Endothelial cell of umbilical vein (primary cell): ENCODE data around the gene ZNF618. TPM values are rescaled to one million over a fixed set of nuclear protein-coding genes. Genes with fewer than 3 reads are reported as not detected.

ENCODE experiments used
- BruUV-seq: library from RNA; stranded (reverse); fragments of 400-500 nt; replicated peaks from 2 replicates; lab custom pipeline; 2021; lab: Mats Ljungman, UMichigan
- CTCF ChIA-PET: fragments of 300-600, 350-600 bp; sonication (Branson Sonifier 250); formaldehyde crosslinking; loops from one replicate; lab custom pipeline; 2021; ENCODE audit warnings: antibody characterized with exemption, inconsistent platforms; lab: Charles Lee
- POLR2A ChIA-PET: fragments of 300-600, 350-600 bp; sonication (Branson Sonifier 250); formaldehyde crosslinking; loops from one replicate; lab custom pipeline; 2021; ENCODE audit warnings: antibody characterized with exemption, inconsistent platforms; lab: Charles Lee
- DNase-seq: peaks from one replicate; pipeline ENCODE4 v3.0.0-alpha.2; 2011; ENCODE audit warnings: low read depth, low spot score
- FAIRE-seq: peaks from 2 replicates; lab custom pipeline; 2011; peaks lifted over from hg19 to GRCh38; lab: Jason Lieb, UNC
- H2AFZ ChIP-seq: 2 replicates; pipeline ENCODE4 v1.6.0; 2012; ENCODE audit warnings: low read depth, low read length, control low read depth, inconsistent platforms
- H3K27ac ChIP-seq: 2 replicates; pipeline ENCODE4 v1.5.1; 2011; ENCODE audit warnings: low read depth, mild to moderate bottlenecking, control low read depth, low read length, moderate library complexity; ENCODE audit not compliant: insufficient read depth
- H3K27me3 ChIP-seq, 2 experiments: 2 replicates each; pipeline versions ENCODE4 v1.6.0 to v1.6.1; 2011; ENCODE audit warnings: low read length in 2 of 2, mixed read lengths in 1 of 2; ENCODE audit not compliant: control insufficient read depth in 2 of 2, insufficient read depth in 2 of 2
- H3K36me3 ChIP-seq, 2 experiments: 2 replicates in 1 of 2; 3 replicates in 1 of 2; pipeline ENCODE4 v1.5.1; 2011; ENCODE audit warnings: low read length in 2 of 2, mild to moderate bottlenecking in 1 of 2, moderate library complexity in 1 of 2; ENCODE audit not compliant: control insufficient read depth in 2 of 2, insufficient read depth in 2 of 2; ENCODE audit errors: extremely low read depth in 1 of 2
- H3K4me1 ChIP-seq: 3 replicates; pipeline ENCODE4 v1.5.1; 2011; ENCODE audit warnings: mild to moderate bottlenecking, low read length; ENCODE audit not compliant: control insufficient read depth, insufficient read depth; ENCODE audit errors: extremely low read depth
- H3K4me2 ChIP-seq: 2 replicates; pipeline ENCODE4 v1.6.1; 2011; ENCODE audit warnings: low read length, control low read depth, mixed read lengths; ENCODE audit not compliant: insufficient read depth
- H3K4me3 ChIP-seq, 3 experiments: fragments of 200-600 bp in 1 of 3; sonication (generic), shearing (Covaris generic) in 1 of 3; replicated peaks in 1 of 3; 2 replicates each; pipeline ENCODE4 v1.5.1; 2011 to 2016; ENCODE audit warnings: control low read depth in 3 of 3, low read length in 3 of 3, mild to moderate bottlenecking in 2 of 3, inconsistent platforms in 1 of 3, low read depth in 1 of 3, moderate library complexity in 1 of 3; ENCODE audit not compliant: insufficient read depth in 1 of 3
- H3K79me2 ChIP-seq: 2 replicates; pipeline ENCODE4 v1.6.0; 2012; ENCODE audit warnings: low read length, inconsistent platforms; ENCODE audit not compliant: control insufficient read depth, insufficient read depth
- H3K9ac ChIP-seq: replicated peaks from 2 replicates; pipeline ENCODE3; 2011; ENCODE audit warnings: low read length, control low read depth; ENCODE audit not compliant: insufficient read depth; ENCODE audit errors: extremely low read depth
- H3K9me1 ChIP-seq: replicated peaks from 3 replicates; pipeline ENCODE4 v1.6.0; 2011; ENCODE audit warnings: mild to moderate bottlenecking, low read length; ENCODE audit not compliant: control insufficient read depth, insufficient read depth; ENCODE audit errors: extremely low read depth
- H3K9me3 ChIP-seq: replicated peaks from 2 replicates; pipeline ENCODE4 v1.5.1; 2012; ENCODE audit warnings: low read length, inconsistent platforms; ENCODE audit not compliant: control insufficient read depth, insufficient read depth
- H4K20me1 ChIP-seq: replicated peaks from 2 replicates; pipeline ENCODE3; 2011; ENCODE audit warnings: mild to moderate bottlenecking, low read length; ENCODE audit not compliant: control insufficient read depth, insufficient read depth; ENCODE audit errors: extremely low read depth
- EZH2 ChIP-seq: IDR thresholded peaks from 2 replicates; pipeline ENCODE4 v1.6.1; 2012; ENCODE audit warnings: borderline replicate concordance, low read depth, mild to moderate bottlenecking, moderate library complexity, low read length, inconsistent platforms; ENCODE audit not compliant: severe bottlenecking
- FOS ChIP-seq: IDR thresholded peaks from 2 replicates; pipeline ENCODE4 v1.6.1; 2011; ENCODE audit warnings: mild to moderate bottlenecking, low read length, moderate library complexity, borderline replicate concordance; ENCODE audit not compliant: insufficient read depth
- GATA2 ChIP-seq: IDR thresholded peaks from 2 replicates; pipeline ENCODE4 v1.7.0; 2011; ENCODE audit warnings: low read depth, mild to moderate bottlenecking, moderate library complexity, mixed read lengths, low read length; ENCODE audit not compliant: insufficient read length, insufficient read depth
- JUN ChIP-seq: IDR thresholded peaks from 2 replicates; pipeline ENCODE4 v1.6.1; 2011; ENCODE audit warnings: borderline replicate concordance, low read depth; ENCODE audit not compliant: insufficient read length, insufficient read depth
- MYC ChIP-seq: IDR thresholded peaks from one replicate; pipeline ENCODE4 v1.6.1; 2011; ENCODE audit warnings: mild to moderate bottlenecking, low read depth, low read length
- POLR2A ChIP-seq: IDR thresholded peaks from 2 replicates; pipeline ENCODE4 v1.6.1; 2012; ENCODE audit warnings: low read depth, mild to moderate bottlenecking, control low read depth, low read length
- POLR2AphosphoS5 ChIP-seq: IDR thresholded peaks from 2 replicates; pipeline ENCODE4 v1.6.1; 2012; ENCODE audit warnings: low read depth, mild to moderate bottlenecking, control low read depth, low read length, moderate library complexity; ENCODE audit not compliant: insufficient read depth
- dilution Hi-C: fragments of 300-500 bp; cut with MboI; formaldehyde crosslinking; loops from one replicate; pipeline ENCODE4 v1.15.0; 2019; ENCODE audit warnings: low sequenced_read_pairs; ENCODE audit not compliant: extremely low pct_ligation_motif_present
- intact Hi-C: fragments of 100-400 bp; cut with micrococcal nuclease; formaldehyde crosslinking; loops from one replicate; pipeline ENCODE4 v1.10.0; 2022
- polyA plus RNA-seq, 4 experiments: library from polyadenylated mRNA; depleted of rRNA in 3 of 4; stranded (reverse) in 3 of 4; unstranded in 1 of 4; fragments of >200 nt; gene quantifications; 2 replicates each; pipeline versions ENCODE4 v1.2.1 to v1.2.3, GENCODE V29; 2011 to 2012; ENCODE audit warnings: missing spikeins in 1 of 4
- total RNA-seq: library from RNA; stranded (reverse); gene quantifications from 2 replicates; pipeline ENCODE4 v1.2.3, GENCODE V29; 2021
- TF ChIP-seq, protein P1 (sequence below): IDR thresholded peaks from 2 replicates; pipeline ENCODE4 v1.6.1; 2011; ENCODE audit not compliant: insufficient read depth, insufficient read length
- TF ChIP-seq, protein P2 (sequence below), 2 donors: IDR thresholded peaks; 1 replicate in 1 of 2; 2 replicates in 1 of 2; pipeline ENCODE4 v1.5.1; 2011; ENCODE audit warnings: low read length in 2 of 2, mild to moderate bottlenecking in 2 of 2, moderate library complexity in 2 of 2, control low read depth in 1 of 2, inconsistent platforms in 1 of 2, low read depth in 1 of 2; ENCODE audit not compliant: insufficient read depth in 1 of 2; ENCODE audit errors: extremely low read depth in 1 of 2

Gene ZNF618
- total and polyA plus RNA-seq, 2 donors (not counting 3 experiments of a cell fraction or from before 2014, with no cell fraction given), result 22.6 to 80.3 TPM

DNA sequence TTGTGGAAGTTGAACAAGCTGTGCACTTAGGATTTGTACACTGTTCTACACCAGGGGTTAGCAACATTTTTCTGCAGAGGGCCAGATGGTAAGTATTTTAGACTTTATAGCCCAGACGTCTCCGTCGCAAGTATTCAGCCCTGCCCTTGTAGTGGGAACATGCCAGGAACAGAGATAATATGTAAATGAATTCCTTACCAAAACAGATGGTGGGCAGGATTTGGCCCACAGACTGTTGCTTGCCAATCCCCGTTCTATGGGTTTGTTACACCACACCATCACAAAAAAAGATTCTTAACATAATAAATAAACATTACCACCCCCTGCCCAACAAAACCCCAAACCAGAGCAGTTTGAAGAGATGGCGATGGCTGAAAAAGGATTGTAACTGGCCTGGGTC lies 127.6 kb downstream of the ZNF618 start:
- Histone ChIP-seq H3K4me1 (peaks cover 24% of the 10 kb centered on the region), H2AFZ (no peak overlapping the region), H3K27me3 (no peaks in the 10 kb centered on the region), H3K9ac (peak overlapping the region; percentile 26), H3K36me3 (peaks cover 17 to 46% of the 10 kb centered on the region in 2 experiments), H3K9me1 (no peaks in the 10 kb centered on the region), H3K9me3 (no peaks in the 10 kb centered on the region), H3K27ac (peak overlapping the region; percentile 75), H3K4me3 (no peak overlapping the region), H4K20me1 (no peaks in the 10 kb centered on the region), H3K79me2 (no peaks in the 10 kb centered on the region), H3K4me2 (peak overlapping the region; percentile 12)
- ChIA-PET CTCF (interaction anchor here (1.2 to 2.4 kb wide), 6 partner anchors 9 to 267 kb away, joined by 4 to 22 read pairs (median 4); no protein-coding TSS in a partner anchor), POLR2A (no interaction called here)
- TF ChIP-seq, protein P1, sequence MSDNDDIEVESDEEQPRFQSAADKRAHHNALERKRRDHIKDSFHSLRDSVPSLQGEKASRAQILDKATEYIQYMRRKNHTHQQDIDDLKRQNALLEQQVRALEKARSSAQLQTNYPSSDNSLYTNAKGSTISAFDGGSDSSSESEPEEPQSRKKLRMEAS, result no peak
- TF ChIP-seq POLR2A, result no peak
- TF ChIP-seq EZH2, result no peak
- no peak for TF ChIP-seq POLR2AphosphoS5
- no peak for TF ChIP-seq JUN
- TF ChIP-seq, protein P2, sequence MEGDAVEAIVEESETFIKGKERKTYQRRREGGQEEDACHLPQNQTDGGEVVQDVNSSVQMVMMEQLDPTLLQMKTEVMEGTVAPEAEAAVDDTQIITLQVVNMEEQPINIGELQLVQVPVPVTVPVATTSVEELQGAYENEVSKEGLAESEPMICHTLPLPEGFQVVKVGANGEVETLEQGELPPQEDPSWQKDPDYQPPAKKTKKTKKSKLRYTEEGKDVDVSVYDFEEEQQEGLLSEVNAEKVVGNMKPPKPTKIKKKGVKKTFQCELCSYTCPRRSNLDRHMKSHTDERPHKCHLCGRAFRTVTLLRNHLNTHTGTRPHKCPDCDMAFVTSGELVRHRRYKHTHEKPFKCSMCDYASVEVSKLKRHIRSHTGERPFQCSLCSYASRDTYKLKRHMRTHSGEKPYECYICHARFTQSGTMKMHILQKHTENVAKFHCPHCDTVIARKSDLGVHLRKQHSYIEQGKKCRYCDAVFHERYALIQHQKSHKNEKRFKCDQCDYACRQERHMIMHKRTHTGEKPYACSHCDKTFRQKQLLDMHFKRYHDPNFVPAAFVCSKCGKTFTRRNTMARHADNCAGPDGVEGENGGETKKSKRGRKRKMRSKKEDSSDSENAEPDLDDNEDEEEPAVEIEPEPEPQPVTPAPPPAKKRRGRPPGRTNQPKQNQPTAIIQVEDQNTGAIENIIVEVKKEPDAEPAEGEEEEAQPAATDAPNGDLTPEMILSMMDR (IDR thresholded peaks at IDR 0.05; ENCODE audit: extremely low read depth in 1 of 2, insufficient read depth in 1 of 2, low read depth in 1 of 2, low read length in 2 of 2), result no peak
- TF ChIP-seq MYC, result no peak
- no peak for TF ChIP-seq GATA2
- no peak for TF ChIP-seq FOS
- dilution Hi-C loops (no loop called here), intact Hi-C loops (loop anchor here (1.0 to 5.0 kb wide), 3 partner anchors 9 to 321 kb away; no protein-coding TSS in a partner anchor)
- peak; percentile 25 for DNase-seq
- FAIRE-seq, result peak; percentile 55
- BruUV-seq, result TSS peak; percentile 31
